A673 (cell line): ENCODE results near the gene PTGFRN. TPM values are rescaled to one million over a fixed set of nuclear protein-coding genes. Genes with fewer than 3 reads are reported as not detected.

Source experiments
- BruUV-seq: library from RNA; stranded (reverse); fragments of 400-500 nt; replicated peaks from 2 replicates; lab custom pipeline; 2021; lab: Mats Ljungman, UMichigan
- CTCF ChIA-PET: fragments of 300-600 bp; sonication (Branson Sonifier 250); formaldehyde crosslinking; loops from one replicate; lab custom pipeline; 2022; ENCODE audit warnings: antibody characterized with exemption; lab: Charles Lee
- POLR2A ChIA-PET: fragments of 300-600 bp; sonication (Branson Sonifier 250); formaldehyde crosslinking; loops from one replicate; lab custom pipeline; 2022; ENCODE audit warnings: antibody characterized with exemption; ENCODE audit not compliant: low non-redundant PET; lab: Charles Lee
- DNase-seq: peaks from one replicate; pipeline ENCODE4 v3.0.0-alpha.2; 2015; ENCODE audit warnings: low spot score
- H3K27ac ChIP-seq: fragments of 200-600 bp; sonication (generic); 2 replicates; pipeline ENCODE4 v1.5.1; 2016; ENCODE audit warnings: mixed run types, low read depth, mild to moderate bottlenecking, mixed read lengths, antibody characterized with exemption, low read length; ENCODE audit not compliant: poor library complexity, severe bottlenecking
- H3K27me3 ChIP-seq: fragments of 200-600 bp; sonication (generic); replicated peaks from 2 replicates; pipeline ENCODE4 v1.6.1; 2017; ENCODE audit warnings: mixed run types, low read depth, mild to moderate bottlenecking, mixed read lengths, antibody characterized with exemption, low read length; ENCODE audit not compliant: insufficient read depth, poor library complexity
- H3K36me3 ChIP-seq: fragments of 200-600 bp; sonication (generic); 2 replicates; pipeline ENCODE4 v1.6.1; 2016; ENCODE audit warnings: mixed run types, mild to moderate bottlenecking, mixed read lengths, antibody characterized with exemption, low read length; ENCODE audit not compliant: insufficient read depth, poor library complexity, severe bottlenecking
- H3K4me1 ChIP-seq: fragments of 200-600 bp; sonication (generic); 2 replicates; pipeline ENCODE4 v1.6.1; 2017; ENCODE audit warnings: mixed run types, mild to moderate bottlenecking, mixed read lengths, antibody characterized with exemption, low read length; ENCODE audit not compliant: insufficient read depth, poor library complexity, severe bottlenecking
- H3K4me3 ChIP-seq: fragments of 200-600 bp; sonication (generic); 2 replicates; pipeline ENCODE4 v1.5.1; 2016; ENCODE audit warnings: low read depth, mixed run types, mild to moderate bottlenecking, mixed read lengths, low read length; ENCODE audit not compliant: poor library complexity, severe bottlenecking
- H3K9me3 ChIP-seq: fragments of 200-600 bp; sonication (generic); 2 replicates; pipeline ENCODE4 v1.6.1; 2016; ENCODE audit warnings: mixed run types, low read depth, mild to moderate bottlenecking, mixed read lengths, antibody characterized with exemption, low read length; ENCODE audit not compliant: poor library complexity, severe bottlenecking
- CTCF ChIP-seq: fragments of 300-800, 200-600 bp; sonication (generic); conservative IDR thresholded peaks from 2 replicates; pipeline ENCODE4 v1.5.1; 2017; ENCODE audit warnings: low read depth, mild to moderate bottlenecking, antibody characterized with exemption, low read length, moderate library complexity, mixed read lengths
- EZH2 ChIP-seq: fragments of 200-600 bp; sonication (generic); IDR thresholded peaks from 2 replicates; pipeline ENCODE4 v1.6.1; 2017; ENCODE audit warnings: borderline replicate concordance, low read depth, mild to moderate bottlenecking, mixed read lengths, antibody characterized with exemption, low read length; ENCODE audit not compliant: poor library complexity, severe bottlenecking
- intact Hi-C: fragments of 100-400 bp; cut with micrococcal nuclease; formaldehyde crosslinking; loops from one replicate; pipeline ENCODE4 v1.10.0; 2022; ENCODE audit not compliant: unreplicated experiment
- total RNA-seq: library from RNA; stranded (reverse); gene quantifications from 2 replicates; pipeline ENCODE4 v1.2.3, GENCODE V29; 2021

PTGFRN gene
- total RNA-seq, 1 experiment from 2014 or later = 29.5 TPM

- CTCF ChIA-PET = no interaction called here
- no peak for DNase-seq
- Histone ChIP-seq H3K4me1 (no peaks in the 10 kb centered on the region), H3K27ac (no peak overlapping the region), H3K27me3 (no peaks in the 10 kb centered on the region), H3K4me3 (no peak overlapping the region), H3K36me3 (no peaks in the 10 kb centered on the region), H3K9me3 (no peaks in the 10 kb centered on the region)
- TF ChIP-seq EZH2 (no peak), CTCF (no peak)
- POLR2A ChIA-PET = no interaction called here
- intact Hi-C loops = loop anchor here (10.0 kb wide), 1 partner anchor 173 kb away; no protein-coding TSS in a partner anchor
- BruUV-seq = no TSS peak
Observed at GRCh38 chr1:116871779-116872146, 38.0 kb upstream of the PTGFRN start.

- no TSS peak for BruUV-seq
- CTCF ChIA-PET = no interaction called here
- Histone ChIP-seq H3K9me3 (no peaks in the 10 kb centered on the region), H3K4me3 (no peak overlapping the region), H3K36me3 (no peaks in the 10 kb centered on the region), H3K4me1 (peaks cover 13% of the 10 kb centered on the region), H3K27me3 (no peaks in the 10 kb centered on the region), H3K27ac (no peak overlapping the region)
- POLR2A ChIA-PET = no interaction called here
- DNase-seq = peak; percentile 43
- TF ChIP-seq CTCF (no peak), EZH2 (no peak)
- intact Hi-C loops = loop anchor here (10.0 kb wide), 1 partner anchor 171 kb away; no protein-coding TSS in a partner anchor
Observed at GRCh38 chr1:116873680-116874271, 35.9 kb upstream of the PTGFRN start.

- ChIA-PET CTCF (no interaction called here), POLR2A (no interaction called here)
- Histone ChIP-seq H3K27ac (no peak overlapping the region), H3K9me3 (no peaks in the 10 kb centered on the region), H3K4me1 (peaks cover 23% of the 10 kb centered on the region), H3K27me3 (no peaks in the 10 kb centered on the region), H3K4me3 (no peak overlapping the region), H3K36me3 (no peaks in the 10 kb centered on the region)
- intact Hi-C loops = loop anchor here (10.0 kb wide), 1 partner anchor 170 kb away; no protein-coding TSS in a partner anchor
- BruUV-seq = no TSS peak
- DNase-seq = no peak
- no peak for TF ChIP-seq EZH2
- TF ChIP-seq CTCF = no peak
Observed at GRCh38 chr1:116874733-116875249, 34.9 kb upstream of the PTGFRN start.
